Epithelial cell of proximal tubule (primary cell): ENCODE data around the gene P2RX2. TPM values are rescaled to one million over a fixed set of nuclear protein-coding genes. Genes with fewer than 3 reads are reported as not detected.
A peak's percentile ranks its signal among the peaks of the same experiment; 100 is the strongest.

ENCODE experiments used
- DNase-seq: peaks from one replicate; pipeline ENCODE4 v3.0.0-alpha.2; 2011; ENCODE audit warnings: low read depth
- H3K4me3 ChIP-seq: 2 replicates; pipeline ENCODE4 v1.5.1; 2011; ENCODE audit warnings: low read depth, mild to moderate bottlenecking, low read length
- CTCF ChIP-seq: conservative IDR thresholded peaks from 2 replicates; pipeline ENCODE4 v1.5.1; 2012; ENCODE audit warnings: low read depth, mild to moderate bottlenecking, low read length
- total RNA-seq: library from RNA; depleted of rRNA; stranded (reverse); fragments of >200 nt; gene quantifications from 2 replicates; pipeline ENCODE4 v1.2.3, GENCODE V29; 2015

The P2RX2 gene
- total RNA-seq, 1 donor from 2014 or later: not detected

DNA sequence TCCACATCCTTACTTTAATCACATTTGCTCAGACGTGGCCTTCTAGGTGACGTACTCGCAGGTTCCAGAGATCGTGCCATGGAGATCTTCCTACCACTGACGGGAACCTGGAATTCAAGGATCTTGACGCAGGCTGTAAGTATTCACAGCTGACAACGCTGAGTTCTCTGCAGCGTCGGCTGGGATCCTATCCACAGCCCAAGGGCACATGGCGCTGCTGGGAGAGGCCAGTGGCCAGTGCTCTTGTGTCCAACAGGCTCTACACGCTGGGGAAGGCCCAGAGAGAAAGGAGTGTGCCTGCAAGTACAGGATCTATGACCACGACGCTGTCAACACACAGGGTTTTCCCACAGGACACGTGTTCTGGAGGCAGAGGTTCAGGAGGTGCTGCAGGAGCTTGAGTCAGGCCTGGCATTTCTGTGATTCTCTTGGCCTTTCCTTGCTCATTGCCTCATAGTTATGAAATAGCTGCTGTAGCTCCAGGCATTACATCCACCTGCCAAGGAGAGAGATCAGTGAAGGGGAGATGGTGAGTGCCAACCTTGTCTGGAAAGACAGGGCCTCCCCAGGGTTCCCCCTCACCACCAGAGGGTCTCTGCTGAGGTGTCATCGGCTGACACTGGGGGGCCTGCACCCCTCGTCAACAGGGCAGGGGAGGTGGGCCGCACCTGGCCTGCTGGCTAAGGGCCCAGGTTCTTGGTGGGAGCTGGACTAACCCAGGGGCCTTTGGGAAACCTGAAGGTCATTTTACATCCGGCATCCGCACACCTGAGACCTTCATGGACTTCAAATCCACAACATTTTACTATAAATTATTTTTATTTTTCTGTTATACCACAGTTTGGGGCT is 29.5 kb upstream of the P2RX2 start:
- H3K4me3 ChIP-seq: no peak overlapping the region
- no peak for TF ChIP-seq CTCF
- DNase-seq: no peak

GRCh38 chr12:132591107-132591935 is 27.3 kb upstream of the P2RX2 start:
- H3K4me3 ChIP-seq: no peak overlapping the region
- no peak for DNase-seq
- TF ChIP-seq CTCF: no peak

DNA sequence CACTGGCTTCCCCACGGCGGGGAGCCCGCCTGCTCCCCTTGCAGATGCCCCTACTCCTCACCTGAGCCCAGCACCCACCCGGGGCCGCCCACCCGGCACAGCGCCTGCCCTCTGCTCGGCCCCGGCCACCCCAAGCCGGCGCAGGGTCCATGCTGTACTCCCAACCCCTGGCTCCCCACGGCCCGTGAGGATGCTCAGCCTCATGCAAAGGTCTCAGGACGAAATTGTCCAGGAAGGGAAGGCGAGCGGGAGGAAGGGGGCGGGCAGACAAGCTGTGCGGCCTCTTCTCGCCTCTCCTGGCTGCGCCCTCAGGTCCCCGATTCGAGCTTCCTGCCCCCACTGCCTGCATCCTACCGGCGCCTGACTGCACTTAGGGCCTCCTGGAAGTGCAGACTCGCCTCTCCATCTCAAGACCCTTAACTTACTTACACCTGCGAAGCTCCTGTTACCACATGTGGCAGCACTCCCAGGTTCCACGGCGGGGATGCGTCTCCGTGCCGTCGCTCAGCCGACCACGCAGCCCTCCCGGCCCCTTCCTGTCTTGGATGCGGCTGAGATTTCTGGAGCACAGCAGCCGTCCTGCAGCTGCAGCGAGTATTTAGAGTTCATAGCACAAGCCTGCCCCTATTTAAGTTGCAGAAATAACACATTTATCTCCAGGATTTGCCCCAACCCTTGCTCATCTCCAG is 26.1 kb upstream of the P2RX2 start:
- H3K4me3 ChIP-seq: no peak overlapping the region
- DNase-seq: no peak
- no peak for TF ChIP-seq CTCF

DNA sequence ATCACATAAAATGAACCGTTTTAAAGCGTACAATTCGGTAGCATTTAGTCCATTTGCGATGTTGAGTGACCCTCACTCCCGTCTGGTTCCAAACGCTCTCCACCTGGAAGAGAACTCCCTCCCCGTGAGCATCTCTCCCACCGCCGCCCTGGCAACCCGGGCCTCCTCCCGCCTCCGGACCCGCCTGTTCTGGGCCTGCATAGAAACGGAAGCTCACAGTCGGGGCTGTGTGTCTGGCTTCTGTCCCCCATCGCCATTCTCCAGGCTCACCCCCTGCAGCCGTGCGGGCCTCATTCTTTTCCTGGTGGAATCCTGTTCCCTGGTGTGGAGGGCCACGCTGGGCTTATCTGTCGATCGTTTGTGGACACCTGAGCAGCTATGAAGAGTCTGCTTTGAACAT is 25.5 kb upstream of the P2RX2 start:
- no peak overlapping the region for H3K4me3 ChIP-seq
- no peak for DNase-seq
- no peak for TF ChIP-seq CTCF

DNA sequence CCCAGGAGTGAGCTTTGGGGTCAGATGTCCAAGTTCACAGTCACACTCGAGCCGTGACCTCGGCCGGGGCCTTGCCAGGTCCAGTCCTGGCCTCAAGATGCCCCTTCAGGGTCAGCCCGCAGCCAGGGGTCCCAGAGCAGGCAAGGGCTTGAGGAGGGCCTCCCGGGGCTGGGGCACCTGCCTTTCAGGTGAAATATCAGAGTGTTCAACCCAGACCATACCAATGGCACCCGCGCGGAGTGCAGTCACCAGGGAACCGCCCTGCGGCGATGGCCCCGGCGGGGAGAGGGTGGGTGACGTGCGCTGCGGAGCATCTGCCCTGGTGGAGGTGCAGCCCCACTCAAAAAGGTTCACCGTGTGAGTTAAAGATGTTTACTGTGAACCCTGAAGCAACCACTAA is 25.1 kb upstream of the P2RX2 start:
- H3K4me3 ChIP-seq: no peak overlapping the region
- TF ChIP-seq CTCF: no peak
- no peak for DNase-seq

GRCh38 chr12:132593938-132594358 is 24.6 kb upstream of the P2RX2 start:
- DNase-seq: peak; percentile 74
- no peak overlapping the region for H3K4me3 ChIP-seq
- TF ChIP-seq CTCF: no peak
